Endodermal cell (in vitro differentiated cells): ENCODE data around the gene IL25. TPM values are rescaled to one million over a fixed set of nuclear protein-coding genes. Genes with fewer than 3 reads are reported as not detected.

ENCODE experiments used
- DNase-seq: peaks from one replicate; pipeline ENCODE4 v3.0.0-alpha.2; 2017
- H3K27ac ChIP-seq: 2 replicates; pipeline ENCODE4 v1.5.1; 2013; ENCODE audit warnings: mild to moderate bottlenecking, low read depth, low read length, moderate library complexity
- H3K27me3 ChIP-seq: 2 replicates; pipeline ENCODE4 v1.6.1; 2013; ENCODE audit warnings: mild to moderate bottlenecking, low read length, moderate library complexity; ENCODE audit not compliant: insufficient read depth, control insufficient read depth, poor library complexity, severe bottlenecking
- H3K36me3 ChIP-seq: 2 replicates; pipeline ENCODE4 v1.7.0; 2013; ENCODE audit warnings: mild to moderate bottlenecking, low read length, moderate library complexity; ENCODE audit not compliant: control insufficient read depth, insufficient read depth
- H3K4me1 ChIP-seq: one replicate; pipeline ENCODE4 v1.7.0; 2013; ENCODE audit warnings: low read length; ENCODE audit not compliant: control insufficient read depth, insufficient read depth
- H3K4me3 ChIP-seq: 2 replicates; pipeline ENCODE4 v1.5.1; 2013; ENCODE audit warnings: mild to moderate bottlenecking, low read length, moderate library complexity
- H3K9ac ChIP-seq: 2 replicates; pipeline ENCODE4 v1.6.1; 2013; ENCODE audit warnings: mild to moderate bottlenecking, low read length, moderate library complexity; ENCODE audit not compliant: poor library complexity, severe bottlenecking; ENCODE audit errors: extremely low read depth
- H3K9me3 ChIP-seq: 2 replicates; pipeline ENCODE4 v1.6.1; 2013; ENCODE audit warnings: mild to moderate bottlenecking, low read length, moderate library complexity; ENCODE audit not compliant: control insufficient read depth
- H3K27ac Mint-ChIP-seq: 2 replicates; pipeline ENCODE4 v1.8.0; 2020; ENCODE audit warnings: mixed read lengths
- H3K27me3 Mint-ChIP-seq: 2 replicates; pipeline ENCODE4 v1.8.0; 2021; ENCODE audit warnings: mild to moderate bottlenecking, mixed read lengths; ENCODE audit not compliant: insufficient read depth
- H3K36me3 Mint-ChIP-seq: 2 replicates; pipeline ENCODE4 v1.8.0; 2020; ENCODE audit warnings: low read depth, mixed read lengths
- H3K4me1 Mint-ChIP-seq: 2 replicates; pipeline ENCODE4 v1.8.0; 2020; ENCODE audit warnings: mixed read lengths
- H3K4me3 Mint-ChIP-seq: 2 replicates; pipeline ENCODE4 v1.8.0; 2020; ENCODE audit warnings: mild to moderate bottlenecking, moderate library complexity, mixed read lengths
- H3K9me3 Mint-ChIP-seq: 2 replicates; pipeline ENCODE4 v1.8.0; 2020; ENCODE audit warnings: mild to moderate bottlenecking, mixed read lengths
- CTCF ChIP-seq: fragments of 200-600 bp; sonication (generic); conservative IDR thresholded peaks from 2 replicates; pipeline ENCODE4 v1.5.0; 2021; ENCODE audit warnings: antibody characterized with exemption, mild to moderate bottlenecking
- WGBS, 2 experiments: methylation state at CpG; one replicate each; pipeline versions ENCODE4 v1.1.5 to v1.1.7; 2013; ENCODE audit warnings: missing lambda C conversion rate in 2 of 2, mixed read lengths in 1 of 2; ENCODE audit not compliant: insufficient coverage in 1 of 2, insufficient read length in 1 of 2; 5-methylcytosine and 5-hydroxymethylcytosine counted together
- total RNA-seq, 2 donors: library from RNA; stranded (reverse); fragmentation: NEBNext Ultra II Directional in 1 of 2; extraction: Animal tissue kit (Norgen Biotek cat#: 25700) in 1 of 2; gene quantifications; 2 replicates in 1 of 2; 3 replicates in 1 of 2; pipeline ENCODE4 v1.2.1, GENCODE V29; 2021

Gene IL25
- total RNA-seq, 2 donors from 2014 or later = not detected

GRCh38 chr14:23408307-23408630, 35.7 kb downstream of the IL25 start:
- Mint-ChIP-seq H3K36me3 (no peaks in the 10 kb centered on the region), H3K4me1 (no peaks in the 10 kb centered on the region), H3K27me3 (peaks cover 36% of the 10 kb centered on the region), H3K9me3 (no peaks in the 10 kb centered on the region), H3K27ac (no peak overlapping the region), H3K4me3 (no peak overlapping the region)
- no peak overlapping the region for H3K4me3 ChIP-seq
- no peaks in the 10 kb centered on the region for H3K4me1 ChIP-seq
- no peak for TF ChIP-seq CTCF
- 82 to 100% methylated on average over 1 to 5 of the region's 5 CpGs for WGBS, 2 experiments
- H3K9me3 ChIP-seq = no peaks in the 10 kb centered on the region
- H3K36me3 ChIP-seq = no peaks in the 10 kb centered on the region
- no peak for DNase-seq
- peaks cover 8% of the 10 kb centered on the region for H3K27me3 ChIP-seq
- H3K9ac ChIP-seq = no peak overlapping the region
- no peak overlapping the region for H3K27ac ChIP-seq

DNA sequence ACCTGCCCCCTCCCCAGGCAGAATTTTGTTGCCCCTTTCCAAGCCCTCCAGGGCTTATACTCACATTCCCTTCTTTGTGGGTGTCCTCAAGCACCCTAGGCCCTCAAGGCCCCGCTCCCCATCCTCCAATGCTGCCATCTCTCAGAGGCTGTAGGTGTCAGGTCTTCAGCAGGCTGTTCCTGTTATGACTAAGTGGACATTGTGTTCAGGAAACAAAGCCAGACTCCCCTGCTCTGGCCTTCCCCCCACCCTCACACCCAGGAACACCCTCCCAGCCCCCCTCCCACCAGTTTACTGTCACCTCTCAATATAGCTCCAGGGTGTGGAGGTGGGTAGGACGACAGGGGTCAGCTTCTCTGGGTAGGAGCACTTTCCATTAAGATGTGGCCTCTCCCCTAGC, 36.9 kb downstream of the IL25 start:
- TF ChIP-seq CTCF = no peak
- no peak overlapping the region for H3K27ac Mint-ChIP-seq
- Histone ChIP-seq H3K27ac (no peak overlapping the region), H3K36me3 (no peaks in the 10 kb centered on the region), H3K4me3 (no peak overlapping the region), H3K9me3 (no peaks in the 10 kb centered on the region), H3K27me3 (peaks cover 8% of the 10 kb centered on the region), H3K4me1 (no peaks in the 10 kb centered on the region), H3K9ac (no peak overlapping the region)
- WGBS, 2 experiments = 74% methylated on average over 2 of the region's 2 CpGs; no CpG with 5 or more reads in 1 of the 2 experiments
- H3K4me1 Mint-ChIP-seq = no peaks in the 10 kb centered on the region
- no peaks in the 10 kb centered on the region for H3K36me3 Mint-ChIP-seq
- no peak for DNase-seq
- H3K27me3 Mint-ChIP-seq = peaks cover 28% of the 10 kb centered on the region
- H3K9me3 Mint-ChIP-seq = no peaks in the 10 kb centered on the region
- H3K4me3 Mint-ChIP-seq = no peak overlapping the region

DNA sequence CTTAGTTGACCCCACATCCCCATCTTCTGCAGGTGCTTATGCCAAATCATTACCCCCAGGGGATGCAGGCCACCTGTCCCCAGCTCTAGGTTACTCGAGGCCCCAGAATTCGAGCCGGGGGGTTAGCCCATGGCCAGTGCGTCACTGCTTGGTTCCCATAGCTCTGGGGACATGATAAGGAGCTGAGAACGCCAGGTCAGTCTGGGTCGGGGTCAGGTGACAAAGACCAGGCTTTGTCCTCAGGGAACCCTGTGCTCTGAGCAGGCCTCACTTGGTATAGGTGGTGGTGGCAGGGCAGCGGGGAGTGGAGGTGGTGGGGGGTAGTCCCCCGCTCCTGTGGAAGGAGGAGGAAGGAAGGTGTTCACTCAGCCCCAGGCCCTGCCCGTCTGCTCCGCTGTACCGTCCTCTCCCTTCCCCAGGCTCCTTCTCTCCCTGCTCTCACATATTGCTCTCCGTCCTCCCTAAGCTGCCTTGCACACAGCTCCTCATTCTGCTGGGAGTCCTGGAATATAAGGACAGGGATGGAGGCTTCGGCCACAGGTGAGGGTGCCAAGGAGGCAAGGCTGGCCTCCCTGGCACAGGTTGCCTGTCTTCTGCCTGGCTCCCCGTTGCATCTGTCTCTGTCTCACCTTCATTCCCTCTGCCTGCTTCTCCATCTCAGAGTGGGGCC, 37.5 kb downstream of the IL25 start:
- no peak overlapping the region for H3K4me3 Mint-ChIP-seq
- H3K9me3 Mint-ChIP-seq = no peaks in the 10 kb centered on the region
- H3K4me1 Mint-ChIP-seq = no peaks in the 10 kb centered on the region
- H3K9ac ChIP-seq = no peak overlapping the region
- no peak overlapping the region for H3K4me3 ChIP-seq
- H3K9me3 ChIP-seq = no peaks in the 10 kb centered on the region
- no peak overlapping the region for H3K27ac Mint-ChIP-seq
- WGBS, 2 experiments = 93 to 94% methylated on average over 5 to 13 of the region's 14 CpGs
- H3K27me3 ChIP-seq = peaks cover 8% of the 10 kb centered on the region
- no peaks in the 10 kb centered on the region for H3K36me3 Mint-ChIP-seq
- H3K27me3 Mint-ChIP-seq = peaks cover 27% of the 10 kb centered on the region
- no peaks in the 10 kb centered on the region for H3K4me1 ChIP-seq
- no peak overlapping the region for H3K27ac ChIP-seq
- DNase-seq = no peak
- no peaks in the 10 kb centered on the region for H3K36me3 ChIP-seq
- TF ChIP-seq CTCF = no peak
